HCT116 (cell line): ENCODE measurements around the gene ZIC5.

ENCODE experiments used
- CEBPB ChIP-seq: IDR thresholded peaks from 2 replicates; pipeline ENCODE4 v1.6.1; 2012; ENCODE audit warnings: low read depth
- CTCF ChIP-seq, 3 experiments: fragments of 200-600 bp in 1 of 3; sonication (generic) in 1 of 3; IDR thresholded peaks in 2 of 3; conservative IDR thresholded peaks in 1 of 3; 2 replicates each; pipeline ENCODE4 v1.5.1; 2012 to 2017; ENCODE audit warnings: low read depth in 2 of 3, low read length in 2 of 3, antibody characterized with exemption in 1 of 3, borderline replicate concordance in 1 of 3, control low read depth in 1 of 3, mild to moderate bottlenecking in 1 of 3, mixed read lengths in 1 of 3, mixed run types in 1 of 3, moderate library complexity in 1 of 3; ENCODE audit not compliant: insufficient read depth in 1 of 3
- ELF1 ChIP-seq: IDR thresholded peaks from 2 replicates; pipeline ENCODE4 v1.6.1; 2012; ENCODE audit warnings: low read depth, borderline replicate concordance
- EZH2 ChIP-seq: fragments of 200-600 bp; sonication (generic); IDR thresholded peaks from 2 replicates; pipeline ENCODE4 v1.6.1; 2017; ENCODE audit warnings: antibody characterized with exemption, mixed run types
- MAX ChIP-seq: IDR thresholded peaks from 2 replicates; pipeline ENCODE4 v1.6.1; 2012
- POLR2A ChIP-seq: IDR thresholded peaks from 2 replicates; pipeline ENCODE4 v1.7.0; 2011; ENCODE audit warnings: borderline replicate concordance; ENCODE audit not compliant: insufficient read depth, insufficient read length; ENCODE audit errors: extremely low read depth
- POLR2AphosphoS5 ChIP-seq: IDR thresholded peaks from 2 replicates; pipeline ENCODE4 v1.6.1; 2011; ENCODE audit warnings: mild to moderate bottlenecking, low read depth, low read length, moderate library complexity
- SIN3A ChIP-seq: IDR thresholded peaks from 2 replicates; pipeline ENCODE4 v1.6.1; 2012; ENCODE audit warnings: low read depth
- SP1 ChIP-seq: IDR thresholded peaks from 2 replicates; pipeline ENCODE4 v1.6.1; 2012; ENCODE audit warnings: low read depth
- SRF ChIP-seq: IDR thresholded peaks from 2 replicates; pipeline ENCODE4 v1.6.1; 2012; ENCODE audit warnings: low read depth
- TCF7L2 ChIP-seq: IDR thresholded peaks from 2 replicates; pipeline ENCODE4 v1.7.0; 2011; ENCODE audit warnings: borderline replicate concordance, inconsistent platforms; ENCODE audit not compliant: insufficient read depth, insufficient read length; ENCODE audit errors: extremely low read depth
- ZBTB33 ChIP-seq: IDR thresholded peaks from 2 replicates; pipeline ENCODE4 v1.6.1; 2011; ENCODE audit warnings: mild to moderate bottlenecking, low read length, moderate library complexity; ENCODE audit not compliant: insufficient replicate concordance; ENCODE audit errors: extremely low read depth

GRCh38 chr13:99965329-99966000 is 6.1 kb downstream of the ZIC5 start:
- no peak for TF ChIP-seq CTCF (IDR thresholded peaks at IDR 0.05 in 2 of 3, conservative IDR thresholded peaks at IDR 0.05 in 1 of 3; ENCODE audit: borderline replicate concordance in 1 of 3, insufficient read depth in 1 of 3, low read depth in 2 of 3, low read length in 2 of 3)
- TF ChIP-seq POLR2A = no peak
- TF ChIP-seq CEBPB = no peak
- TF ChIP-seq EZH2 = no peak
- no peak for TF ChIP-seq SIN3A
- no peak for TF ChIP-seq ELF1
- no peak for TF ChIP-seq POLR2AphosphoS5
- no peak for TF ChIP-seq SRF
- no peak for TF ChIP-seq TCF7L2
- TF ChIP-seq MAX = no peak
- TF ChIP-seq SP1 = no peak
- TF ChIP-seq ZBTB33 = no peak
